Measurements from ENCODE around the gene ATP11A. TPM values are rescaled to one million over a fixed set of nuclear protein-coding genes. Genes with fewer than 3 reads are reported as not detected.
"Not testable (repeated sequence)": the region's sequence is repeated elsewhere in the genome, so short reads cannot be mapped to it uniquely, and the experiment has no call there.

The ATP11A gene
- total RNA-seq, 2 experiments from 2014 or later, result 63.1 to 68.4 TPM

DNA sequence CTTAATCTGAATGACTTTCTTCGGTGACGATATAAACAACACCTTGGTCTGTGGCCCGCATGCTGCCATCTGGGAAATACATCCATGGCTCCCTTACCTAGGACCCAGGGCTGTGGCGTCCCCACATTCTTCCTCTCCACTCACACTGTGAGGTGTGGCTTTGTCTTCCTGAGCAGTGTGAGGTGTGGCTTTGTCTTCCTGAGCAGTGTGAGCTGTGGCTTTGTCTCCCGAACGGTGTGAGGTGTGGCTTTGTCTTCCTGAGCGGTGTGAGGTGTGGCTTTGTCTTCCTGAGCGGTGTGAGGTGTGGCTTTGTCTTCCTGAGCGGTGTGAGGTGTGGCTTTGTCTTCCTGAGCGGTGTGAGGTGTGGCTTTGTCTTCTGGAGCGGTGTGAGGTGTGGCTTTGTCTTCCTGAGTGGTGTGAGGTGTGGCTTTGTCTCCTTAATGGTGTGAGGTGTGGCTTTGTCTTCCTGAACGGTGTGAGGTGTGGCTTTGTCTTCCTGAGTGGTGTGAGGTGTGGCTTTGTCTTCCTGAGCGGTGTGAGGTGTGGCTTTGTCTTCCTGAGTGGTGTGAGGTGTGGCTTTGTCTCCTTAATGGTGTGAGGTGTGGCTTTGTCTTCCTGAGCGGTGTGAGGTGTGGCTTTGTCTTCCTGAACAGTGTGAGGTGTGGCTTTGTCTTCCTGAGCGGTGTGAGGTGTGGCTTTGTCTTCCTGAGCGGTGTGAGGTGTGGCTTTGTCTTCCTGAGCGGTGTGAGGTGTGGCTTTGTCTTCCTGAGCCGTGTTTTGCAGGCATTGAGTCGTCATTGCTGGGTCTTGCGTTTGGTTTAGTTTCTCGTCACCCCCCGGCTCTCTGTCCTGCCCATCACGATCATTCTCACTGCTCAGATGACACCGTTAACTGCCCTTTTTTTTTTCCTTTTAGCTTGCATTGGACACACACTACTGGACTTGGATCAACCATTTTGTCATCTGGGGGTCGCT is 183.1 kb downstream of the ATP11A start:
- H3K27ac Mint-ChIP-seq, result peak overlapping the region; percentile 90
- H3K4me1 Mint-ChIP-seq, result peaks cover 20% of the 10 kb centered on the region
- peak; percentile 12 for DNase-seq
- CTCF ChIA-PET, result interaction anchor here (1.8 to 1.9 kb wide), 2 partner anchors 8 to 229 kb away, joined by 4 read pairs; no protein-coding TSS in a partner anchor
- peaks cover 13% of the 10 kb centered on the region for H3K9me3 Mint-ChIP-seq
- H3K27me3 Mint-ChIP-seq, POLR2A ChIA-PET: not testable (repeated sequence)
- peak overlapping the region; percentile 13 for H3K4me3 Mint-ChIP-seq
- H3K36me3 Mint-ChIP-seq (ENCODE audit: low read depth), result peaks cover 48% of the 10 kb centered on the region

DNA sequence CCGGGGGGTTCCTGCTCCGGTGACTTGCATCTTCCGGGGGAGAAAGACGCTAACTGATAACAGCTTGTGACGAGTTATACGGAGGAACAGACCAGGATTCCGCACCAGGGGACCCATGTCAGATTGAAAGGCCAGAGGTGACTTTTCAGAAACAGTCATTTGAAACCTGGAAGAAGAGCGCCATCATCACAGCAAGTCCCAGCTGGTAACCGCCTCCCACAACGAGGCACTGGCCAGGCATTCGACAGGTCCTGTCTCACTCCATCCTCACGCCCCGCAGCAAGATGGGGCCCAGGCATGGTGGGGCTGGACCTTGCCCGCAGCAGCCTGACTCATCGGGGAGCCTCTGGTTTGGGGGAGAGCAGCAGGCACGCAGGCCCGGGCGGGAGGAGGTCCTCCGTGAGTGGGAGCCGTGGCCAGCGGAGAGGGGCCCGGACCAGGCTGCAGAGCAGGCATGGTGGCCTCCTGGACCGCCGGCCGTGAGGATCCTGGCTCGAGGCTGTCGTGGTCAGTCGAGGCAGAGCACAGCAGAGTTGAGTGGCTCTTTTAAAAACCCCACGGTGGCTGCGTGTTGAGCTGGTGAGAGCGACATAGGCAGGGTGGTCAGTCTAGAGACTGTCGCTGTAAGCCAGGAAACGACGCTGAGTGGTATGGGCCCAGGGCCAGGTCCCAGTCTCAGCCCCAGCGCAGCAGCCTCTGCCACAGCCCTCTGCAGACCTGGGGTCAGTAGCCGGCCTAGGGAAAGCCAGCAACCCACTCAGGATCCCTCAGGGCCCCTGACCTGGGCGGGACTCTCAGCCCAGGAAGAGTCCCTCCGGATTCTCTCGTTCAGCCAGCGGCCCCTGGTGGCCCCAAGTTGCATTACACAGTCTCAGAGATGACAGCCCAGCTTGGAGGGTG is 184.3 kb downstream of the ATP11A start:
- DNase-seq, result peak; percentile 39
- peak overlapping the region; percentile 90 for H3K27ac Mint-ChIP-seq
- POLR2A ChIA-PET, result no interaction called here
- H3K9me3 Mint-ChIP-seq, result peaks cover 13% of the 10 kb centered on the region
- CTCF ChIA-PET, result interaction anchor here (0.6 to 1.9 kb wide), 9 partner anchors 9 to 300 kb away, joined by 3 to 5 read pairs (median 4); no protein-coding TSS in a partner anchor
- peaks cover 20% of the 10 kb centered on the region for H3K4me1 Mint-ChIP-seq
- no peak overlapping the region for H3K4me3 Mint-ChIP-seq
- peaks cover 38% of the 10 kb centered on the region for H3K36me3 Mint-ChIP-seq (ENCODE audit: low read depth)
- no peaks in the 10 kb centered on the region for H3K27me3 Mint-ChIP-seq

GRCh38 chr13:112874751-112875300 is 185.0 kb downstream of the ATP11A start:
- H3K9me3 Mint-ChIP-seq, result peaks cover 13% of the 10 kb centered on the region
- DNase-seq, result no peak
- ChIA-PET POLR2A (no interaction called here), CTCF (interaction anchor here (0.7 to 1.9 kb wide), 8 partner anchors 10 to 286 kb away, joined by 3 to 5 read pairs (median 4); no protein-coding TSS in a partner anchor)
- H3K27me3 Mint-ChIP-seq, result no peaks in the 10 kb centered on the region
- H3K4me1 Mint-ChIP-seq, result peaks cover 20% of the 10 kb centered on the region
- peak overlapping the region; percentile 27 for H3K27ac Mint-ChIP-seq
- H3K36me3 Mint-ChIP-seq (ENCODE audit: low read depth), result peaks cover 37% of the 10 kb centered on the region
- no peak overlapping the region for H3K4me3 Mint-ChIP-seq

DNA sequence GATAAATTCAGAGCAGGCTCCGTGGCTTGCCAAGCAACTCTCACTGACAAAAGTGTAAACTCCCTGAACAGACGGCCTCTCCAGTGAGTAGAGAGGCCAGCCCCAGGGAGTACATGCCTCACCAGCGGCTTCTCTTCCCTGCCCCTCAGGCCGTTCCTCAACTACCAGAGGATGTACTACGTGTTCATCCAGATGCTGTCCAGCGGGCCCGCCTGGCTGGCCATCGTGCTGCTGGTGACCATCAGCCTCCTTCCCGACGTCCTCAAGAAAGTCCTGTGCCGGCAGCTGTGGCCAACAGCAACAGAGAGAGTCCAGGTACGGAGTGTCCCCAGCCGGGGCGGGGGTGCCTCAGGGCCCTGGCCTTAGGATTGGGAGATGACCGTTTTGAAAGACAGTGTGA is 185.8 kb downstream of the ATP11A start:
- no peaks in the 10 kb centered on the region for H3K27me3 Mint-ChIP-seq
- H3K36me3 Mint-ChIP-seq (ENCODE audit: low read depth), result peaks cover 40% of the 10 kb centered on the region
- CTCF ChIA-PET, result no interaction called here
- H3K27ac Mint-ChIP-seq, result peak overlapping the region; percentile 27
- no peak for DNase-seq
- H3K4me3 Mint-ChIP-seq, result no peak overlapping the region
- peaks cover 13% of the 10 kb centered on the region for H3K9me3 Mint-ChIP-seq
- POLR2A ChIA-PET, result no interaction called here
- peaks cover 20% of the 10 kb centered on the region for H3K4me1 Mint-ChIP-seq

- no peak for DNase-seq
- H3K27me3 Mint-ChIP-seq, result no peaks in the 10 kb centered on the region
- ChIA-PET CTCF (interaction anchor here (0.6 kb wide), 1 partner anchor 740 kb away, joined by 3 read pairs; no protein-coding TSS in a partner anchor), POLR2A (no interaction called here)
- peaks cover 34% of the 10 kb centered on the region for H3K36me3 Mint-ChIP-seq (ENCODE audit: low read depth)
- H3K4me3 Mint-ChIP-seq, result no peak overlapping the region
- peaks cover 8% of the 10 kb centered on the region for H3K9me3 Mint-ChIP-seq
- H3K27ac Mint-ChIP-seq, result no peak overlapping the region
- H3K4me1 Mint-ChIP-seq, result peaks cover 18% of the 10 kb centered on the region
These were observed 186.6 kb downstream of the ATP11A start for GRCh38 chr13:112876305-112877000.

GRCh38 chr13:112877066-112877465 is 187.2 kb downstream of the ATP11A start:
- DNase-seq, result no peak
- no peaks in the 10 kb centered on the region for H3K27me3 Mint-ChIP-seq
- peaks cover 30% of the 10 kb centered on the region for H3K36me3 Mint-ChIP-seq (ENCODE audit: low read depth)
- ChIA-PET POLR2A (no interaction called here), CTCF (interaction anchor here (0.6 kb wide), 1 partner anchor 739 kb away, joined by 3 read pairs; no protein-coding TSS in a partner anchor)
- no peak overlapping the region for H3K27ac Mint-ChIP-seq
- peaks cover 16% of the 10 kb centered on the region for H3K4me1 Mint-ChIP-seq
- H3K9me3 Mint-ChIP-seq, result peaks cover 5% of the 10 kb centered on the region
- no peak overlapping the region for H3K4me3 Mint-ChIP-seq

- H3K27me3 Mint-ChIP-seq, result no peaks in the 10 kb centered on the region
- H3K36me3 Mint-ChIP-seq (ENCODE audit: low read depth), result peaks cover 30% of the 10 kb centered on the region
- ChIA-PET POLR2A (no interaction called here), CTCF (no interaction called here)
- H3K4me3 Mint-ChIP-seq, result no peak overlapping the region
- peaks cover 16% of the 10 kb centered on the region for H3K4me1 Mint-ChIP-seq
- H3K27ac Mint-ChIP-seq, result no peak overlapping the region
- H3K9me3 Mint-ChIP-seq, result peaks cover 5% of the 10 kb centered on the region
- no peak for DNase-seq
These were observed 187.7 kb downstream of the ATP11A start for GRCh38 chr13:112877539-112877938.

DNA sequence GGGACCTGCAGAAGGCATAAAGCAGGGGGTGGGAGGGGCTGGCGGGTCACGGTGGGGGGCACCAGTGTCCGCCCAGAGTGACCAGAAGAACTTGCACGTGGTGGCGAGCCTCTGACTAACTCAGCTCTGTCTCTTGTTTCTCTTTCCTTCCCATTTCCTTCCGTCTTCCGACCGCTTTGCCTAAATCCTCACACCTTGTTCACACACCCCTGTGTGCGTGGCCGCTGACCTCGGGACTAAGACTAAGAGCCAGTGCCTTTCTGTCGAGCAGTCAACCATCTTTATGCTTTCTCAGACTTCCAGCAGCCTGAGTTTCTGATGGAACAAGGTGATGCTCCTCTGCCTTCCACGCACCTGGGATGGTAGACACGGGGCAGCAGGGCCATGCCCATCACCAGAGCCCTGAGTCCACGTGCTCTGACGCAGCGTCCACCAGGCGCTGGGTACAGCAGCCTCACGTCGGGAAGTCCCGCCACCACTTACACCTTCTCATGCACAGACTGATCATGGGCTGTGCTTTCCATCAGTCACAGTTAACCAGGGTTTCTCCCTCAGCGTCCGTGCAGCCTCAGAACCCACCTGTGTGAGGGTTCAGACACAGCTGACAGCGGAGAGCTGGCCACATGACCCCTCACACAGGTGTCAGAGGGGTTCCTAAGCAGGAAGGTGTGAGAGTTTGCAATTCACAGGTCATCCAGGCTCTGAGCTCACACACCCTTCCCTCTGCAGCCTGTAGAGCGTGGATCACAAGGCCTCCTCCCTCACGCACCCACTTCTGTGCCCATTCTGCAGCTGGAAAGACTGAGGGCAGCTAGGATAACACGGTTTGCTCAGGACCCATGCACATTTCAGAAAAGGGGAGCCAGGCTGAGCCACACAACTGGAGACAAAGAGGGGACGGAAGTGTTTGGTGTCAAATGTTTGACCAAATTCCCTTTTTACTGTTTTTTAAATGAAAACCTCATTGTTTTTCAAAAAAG is 188.4 kb downstream of the ATP11A start:
- DNase-seq, result no peak
- ChIA-PET POLR2A (no interaction called here), CTCF (no interaction called here)
- no peak overlapping the region for H3K4me3 Mint-ChIP-seq
- H3K27me3 Mint-ChIP-seq, result no peaks in the 10 kb centered on the region
- peaks cover 12% of the 10 kb centered on the region for H3K4me1 Mint-ChIP-seq
- H3K27ac Mint-ChIP-seq, result no peak overlapping the region
- H3K9me3 Mint-ChIP-seq, result peaks cover 5% of the 10 kb centered on the region
- peaks cover 26% of the 10 kb centered on the region for H3K36me3 Mint-ChIP-seq (ENCODE audit: low read depth)

DNA sequence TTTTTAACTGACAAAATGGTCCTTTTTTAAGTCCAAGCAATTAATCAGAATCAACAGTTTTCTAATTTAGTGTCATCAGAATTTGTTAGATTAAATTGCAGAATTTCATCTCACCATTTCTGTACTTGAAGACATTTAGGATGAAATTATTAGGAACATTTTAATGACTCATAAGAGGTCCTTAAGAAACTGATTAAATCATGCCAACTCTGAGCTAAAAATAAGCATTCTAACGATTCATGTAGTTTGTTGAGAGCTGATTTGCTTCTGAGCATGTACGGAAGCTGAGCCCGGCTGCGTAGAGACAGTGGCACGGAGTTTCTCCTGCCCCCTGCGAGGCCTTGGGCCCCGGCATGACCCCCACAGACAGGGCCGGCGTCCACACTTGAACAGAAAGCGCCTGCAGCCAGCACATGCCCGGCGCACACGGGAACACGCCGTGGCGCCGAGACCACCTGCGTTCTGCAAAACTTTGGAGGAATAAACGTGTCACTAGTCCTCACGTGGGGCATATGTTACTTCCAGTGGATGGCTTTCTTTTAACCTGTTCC is 189.5 kb downstream of the ATP11A start:
- Mint-ChIP-seq H3K27ac (no peak overlapping the region), H3K4me1 (peaks cover 5% of the 10 kb centered on the region), H3K4me3 (no peak overlapping the region), H3K27me3 (no peaks in the 10 kb centered on the region), H3K9me3 (no peaks in the 10 kb centered on the region), H3K36me3 (ENCODE audit: low read depth) (peaks cover 24% of the 10 kb centered on the region)
- POLR2A ChIA-PET, result no interaction called here
- DNase-seq, result no peak
- CTCF ChIA-PET, result no interaction called here

DNA sequence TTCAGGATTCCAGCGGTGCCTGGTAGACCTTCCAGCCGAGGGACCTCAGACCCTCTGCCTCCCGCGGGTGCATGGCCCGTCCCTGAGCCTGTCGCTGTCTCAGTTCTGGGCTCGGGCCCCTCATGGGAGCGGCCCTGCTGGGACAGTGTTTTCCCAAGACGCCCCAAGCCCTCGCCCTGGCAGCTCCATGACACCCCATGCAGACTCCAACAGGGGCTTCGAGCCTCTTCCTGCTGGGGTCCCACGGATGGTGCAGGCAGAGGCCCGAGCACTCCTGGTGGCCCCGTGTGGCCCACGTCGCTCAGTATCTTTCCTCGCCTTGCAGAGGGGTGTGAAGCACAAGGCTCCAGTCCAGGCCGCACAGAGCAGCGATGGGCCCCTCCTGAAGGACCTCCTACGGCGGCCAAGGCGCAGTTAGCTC is 190.4 kb downstream of the ATP11A start:
- Mint-ChIP-seq H3K27me3 (no peaks in the 10 kb centered on the region), H3K9me3 (no peaks in the 10 kb centered on the region), H3K4me3 (no peak overlapping the region), H3K36me3 (ENCODE audit: low read depth) (peaks cover 24% of the 10 kb centered on the region), H3K27ac (no peak overlapping the region), H3K4me1 (peaks cover 2% of the 10 kb centered on the region)
- no peak for DNase-seq
- ChIA-PET CTCF (no interaction called here), POLR2A (no interaction called here)

DNA sequence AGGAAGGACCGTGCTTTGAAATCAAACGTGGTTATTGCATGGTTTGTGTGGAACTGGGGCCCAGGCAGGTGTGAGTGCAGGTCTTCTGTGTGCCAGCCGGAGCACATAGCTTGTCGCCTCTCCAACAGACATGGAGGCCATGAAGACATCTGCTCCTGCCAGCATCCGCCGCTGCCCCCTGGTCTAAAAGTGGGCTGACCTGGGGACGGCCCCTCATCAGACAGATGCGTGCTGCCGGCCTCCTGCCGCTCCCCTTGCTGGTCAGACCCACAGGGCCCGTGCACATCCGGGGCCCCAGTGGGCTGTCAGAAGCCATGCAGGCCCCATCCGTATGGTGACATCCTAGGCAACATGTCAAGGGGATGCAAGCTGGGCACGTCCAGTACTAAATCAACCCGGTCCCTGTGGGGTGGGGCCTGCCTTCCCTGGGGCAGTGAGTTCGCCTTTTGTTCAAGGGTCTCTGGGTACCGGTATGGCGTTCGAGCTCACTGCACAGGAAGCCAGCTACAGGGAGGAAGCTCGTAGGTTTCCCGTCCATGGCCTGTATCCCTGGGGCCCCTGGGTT is 191.2 kb downstream of the ATP11A start:
- Mint-ChIP-seq H3K4me1 (no peaks in the 10 kb centered on the region), H3K27ac (no peak overlapping the region), H3K4me3 (no peak overlapping the region), H3K36me3 (ENCODE audit: low read depth) (peaks cover 20% of the 10 kb centered on the region), H3K27me3 (no peaks in the 10 kb centered on the region), H3K9me3 (no peaks in the 10 kb centered on the region)
- no peak for DNase-seq
- ChIA-PET CTCF (no interaction called here), POLR2A (no interaction called here)

Measured in activated CD4-positive, alpha-beta T cell treated with anti-CD3 and anti-CD28 coated beads, Interleukin-2, amount 10 ng/mL, durations not matched to agents 7 days and 5 days (primary cell).